ENCODE results near the gene BANK1. TPM values are rescaled to one million over a fixed set of nuclear protein-coding genes. Genes with fewer than 3 reads are reported as not detected.

The BANK1 gene
- total RNA-seq, 1 donor from 2014 or later = 0.14 TPM

GRCh38 chr4:101987623-101988243, 197.2 kb downstream of the BANK1 start:
- H3K9me3 Mint-ChIP-seq = no peaks in the 10 kb centered on the region
- intact Hi-C loops (cut with micrococcal nuclease) = no loop called here

DNA sequence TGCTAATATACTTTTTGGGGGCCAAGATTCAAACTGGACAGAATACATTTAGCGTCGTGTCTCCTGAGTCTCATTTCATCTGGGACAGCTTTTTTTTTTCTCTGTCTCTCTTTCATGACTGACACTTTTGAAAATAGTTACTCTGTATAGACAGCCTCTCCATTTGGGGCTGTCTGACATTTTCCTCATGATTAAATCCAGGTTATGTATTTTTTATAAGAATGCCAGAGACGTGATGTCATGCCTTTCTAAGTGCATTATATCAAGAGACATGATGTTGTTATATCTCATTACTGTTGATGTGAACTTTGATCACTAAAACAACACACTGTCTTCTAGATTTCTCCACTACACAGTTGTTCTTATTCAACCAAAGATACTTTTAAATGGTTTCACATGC, 199.0 kb downstream of the BANK1 start:
- Mint-ChIP-seq H3K27ac (no peak overlapping the region), H3K27me3 (ENCODE audit: low read depth) (peaks cover 4% of the 10 kb centered on the region), H3K4me1 (ENCODE audit: low read depth) (no peaks in the 10 kb centered on the region), H3K4me3 (ENCODE audit: low read depth) (no peak overlapping the region), H3K36me3 (ENCODE audit: low read depth) (no peaks in the 10 kb centered on the region), H3K9me3 (no peaks in the 10 kb centered on the region)
- intact Hi-C loops (cut with micrococcal nuclease) = no loop called here
- no peak for DNase-seq (ENCODE audit: low spot score)

More at GRCh38 chr4:101987623-101988243, 197.2 kb downstream of the BANK1 start:
- Mint-ChIP-seq H3K36me3 (ENCODE audit: low read depth) (no peaks in the 10 kb centered on the region), H3K27me3 (ENCODE audit: low read depth) (peaks cover 5% of the 10 kb centered on the region), H3K4me3 (ENCODE audit: low read depth) (no peak overlapping the region), H3K27ac (no peak overlapping the region), H3K4me1 (ENCODE audit: low read depth) (no peaks in the 10 kb centered on the region)
- DNase-seq (ENCODE audit: low spot score) = no peak

- Mint-ChIP-seq H3K4me3 (ENCODE audit: low read depth) (no peak overlapping the region), H3K9me3 (no peaks in the 10 kb centered on the region), H3K27ac (no peak overlapping the region), H3K4me1 (ENCODE audit: low read depth) (no peaks in the 10 kb centered on the region), H3K27me3 (ENCODE audit: low read depth) (no peaks in the 10 kb centered on the region), H3K36me3 (ENCODE audit: low read depth) (no peaks in the 10 kb centered on the region)
- intact Hi-C loops (cut with micrococcal nuclease) = no loop called here
- no peak for DNase-seq (ENCODE audit: low spot score)
These were observed 201.9 kb downstream of the BANK1 start for GRCh38 chr4:101992446-101992845.

- Mint-ChIP-seq H3K4me3 (ENCODE audit: low read depth) (no peak overlapping the region), H3K36me3 (ENCODE audit: low read depth) (no peaks in the 10 kb centered on the region), H3K27me3 (ENCODE audit: low read depth) (peaks cover 6% of the 10 kb centered on the region), H3K27ac (no peak overlapping the region), H3K4me1 (ENCODE audit: low read depth) (no peaks in the 10 kb centered on the region), H3K9me3 (no peaks in the 10 kb centered on the region)
- intact Hi-C loops (cut with micrococcal nuclease) = no loop called here
- DNase-seq (ENCODE audit: low spot score) = no peak
These were observed 202.7 kb downstream of the BANK1 start for GRCh38 chr4:101993002-101993841.

DNA sequence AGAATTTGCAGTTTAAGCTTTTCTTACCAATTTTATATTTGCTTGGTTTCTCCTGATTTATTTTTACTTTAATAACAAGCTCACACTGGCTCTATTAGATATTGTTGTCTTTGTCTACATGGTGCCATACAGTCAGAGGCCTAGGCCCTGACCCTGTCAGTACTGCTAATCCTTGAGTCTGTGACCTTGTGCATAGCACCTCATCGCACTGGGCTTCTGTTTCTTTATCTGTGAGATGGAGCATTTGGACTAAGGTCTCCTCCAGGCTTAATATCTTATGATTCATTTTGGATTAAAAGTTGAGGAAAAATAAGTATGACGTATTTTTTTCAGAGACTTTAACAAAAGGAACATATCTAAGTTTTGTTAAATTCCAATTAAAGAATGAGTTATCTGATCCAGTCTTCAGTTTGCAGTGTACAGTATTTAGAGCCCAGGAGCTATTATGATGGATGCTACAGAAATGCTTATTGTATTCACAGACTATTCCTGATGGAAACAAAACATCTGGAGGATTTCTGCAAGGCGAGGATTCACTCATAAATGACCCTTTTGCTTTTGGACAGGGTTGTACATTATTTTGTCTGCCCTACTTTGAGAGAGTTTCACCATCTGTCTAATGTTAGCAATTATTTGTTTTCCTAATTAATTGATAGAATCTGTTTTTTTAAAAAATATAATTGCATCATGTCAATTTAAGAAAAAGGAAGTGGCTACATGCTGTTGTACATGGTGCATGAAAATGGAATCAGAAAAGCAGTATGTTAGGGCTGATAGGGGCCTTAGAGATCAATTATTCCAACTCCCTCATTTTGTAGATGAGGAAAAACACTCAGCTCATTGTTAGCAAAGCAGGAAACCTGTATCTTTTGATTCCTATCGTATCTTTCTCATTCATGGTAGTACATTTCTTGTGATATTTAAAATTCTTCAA, 203.6 kb downstream of the BANK1 start:
- Mint-ChIP-seq H3K4me3 (ENCODE audit: low read depth) (no peak overlapping the region), H3K36me3 (ENCODE audit: low read depth) (no peaks in the 10 kb centered on the region), H3K27ac (no peak overlapping the region), H3K27me3 (ENCODE audit: low read depth) (peaks cover 6% of the 10 kb centered on the region), H3K4me1 (ENCODE audit: low read depth) (no peaks in the 10 kb centered on the region), H3K9me3 (no peaks in the 10 kb centered on the region)
- intact Hi-C loops (cut with micrococcal nuclease) = no loop called here
- no peak for DNase-seq (ENCODE audit: low spot score)

GRCh38 chr4:102007959-102008425, 217.5 kb downstream of the BANK1 start:
- Mint-ChIP-seq H3K4me3 (ENCODE audit: low read depth) (no peak overlapping the region), H3K27ac (no peak overlapping the region), H3K27me3 (ENCODE audit: low read depth) (peaks cover 18% of the 10 kb centered on the region), H3K36me3 (ENCODE audit: low read depth) (no peaks in the 10 kb centered on the region), H3K9me3 (no peaks in the 10 kb centered on the region), H3K4me1 (ENCODE audit: low read depth) (peaks cover 14% of the 10 kb centered on the region)
- DNase-seq (ENCODE audit: low spot score) = no peak
- intact Hi-C loops (cut with micrococcal nuclease) = loop anchor here (2.0 to 5.0 kb wide), 4 partner anchors 383 to 1186 kb away; no protein-coding TSS in a partner anchor

- Mint-ChIP-seq H3K27me3 (ENCODE audit: low read depth) (peaks cover 18% of the 10 kb centered on the region), H3K9me3 (no peaks in the 10 kb centered on the region), H3K36me3 (ENCODE audit: low read depth) (no peaks in the 10 kb centered on the region), H3K4me1 (ENCODE audit: low read depth) (peaks cover 14% of the 10 kb centered on the region), H3K27ac (no peak overlapping the region), H3K4me3 (ENCODE audit: low read depth) (no peak overlapping the region)
- no peak for DNase-seq (ENCODE audit: low spot score)
- intact Hi-C loops (cut with micrococcal nuclease) = loop anchor here (2.0 to 5.0 kb wide), 4 partner anchors 382 to 1186 kb away; no protein-coding TSS in a partner anchor
These were observed 218.2 kb downstream of the BANK1 start for GRCh38 chr4:102008711-102009110.

- DNase-seq (ENCODE audit: low spot score) = no peak
- Mint-ChIP-seq H3K27me3 (ENCODE audit: low read depth) (peaks cover 5% of the 10 kb centered on the region), H3K36me3 (ENCODE audit: low read depth) (no peaks in the 10 kb centered on the region), H3K4me1 (ENCODE audit: low read depth) (no peaks in the 10 kb centered on the region), H3K4me3 (ENCODE audit: low read depth) (no peak overlapping the region), H3K27ac (no peak overlapping the region), H3K9me3 (no peaks in the 10 kb centered on the region)
- intact Hi-C loops (cut with micrococcal nuclease) = no loop called here
These were observed 231.8 kb downstream of the BANK1 start for GRCh38 chr4:102022343-102022742.

- Mint-ChIP-seq H3K27ac (no peak overlapping the region), H3K27me3 (ENCODE audit: low read depth) (peaks cover 2% of the 10 kb centered on the region), H3K9me3 (no peaks in the 10 kb centered on the region), H3K4me3 (ENCODE audit: low read depth) (no peak overlapping the region), H3K36me3 (ENCODE audit: low read depth) (no peaks in the 10 kb centered on the region), H3K4me1 (ENCODE audit: low read depth) (no peaks in the 10 kb centered on the region)
- intact Hi-C loops (cut with micrococcal nuclease) = no loop called here
- DNase-seq (ENCODE audit: low spot score) = no peak
These were observed 237.4 kb downstream of the BANK1 start for GRCh38 chr4:102027961-102028360.

- DNase-seq (ENCODE audit: low spot score) = no peak
- H3K27me3 Mint-ChIP-seq (ENCODE audit: low read depth) = no peaks in the 10 kb centered on the region
- H3K4me1 Mint-ChIP-seq (ENCODE audit: low read depth) = no peaks in the 10 kb centered on the region
- no peaks in the 10 kb centered on the region for H3K9me3 Mint-ChIP-seq
- H3K4me3 Mint-ChIP-seq (ENCODE audit: low read depth) = no peak overlapping the region
- intact Hi-C loops (cut with micrococcal nuclease) = no loop called here
- H3K27ac Mint-ChIP-seq = no peak overlapping the region
- no peaks in the 10 kb centered on the region for H3K36me3 Mint-ChIP-seq (ENCODE audit: low read depth)
These were observed 240.9 kb downstream of the BANK1 start for GRCh38 chr4:102031406-102031805.

DNA sequence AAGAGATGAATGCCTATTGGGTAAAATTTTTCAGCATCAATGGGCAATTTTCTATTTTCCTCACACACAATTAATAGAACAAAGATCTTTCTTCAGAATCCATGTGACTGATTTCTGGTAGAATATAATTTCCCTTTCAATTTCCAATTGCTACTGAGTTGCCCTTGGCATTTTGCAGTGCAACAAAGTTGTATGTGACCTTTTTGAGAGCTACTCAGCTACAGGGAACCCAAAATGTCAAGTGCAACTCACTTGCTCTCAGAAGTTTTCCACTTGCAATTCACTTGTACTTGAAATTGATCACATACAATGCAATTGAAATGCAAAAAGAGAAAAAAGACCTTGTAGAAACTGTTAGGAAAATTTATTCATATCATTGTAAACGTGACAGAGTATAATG, 245.5 kb downstream of the BANK1 start:
- no peak for DNase-seq (ENCODE audit: low spot score)
- H3K9me3 Mint-ChIP-seq = no peaks in the 10 kb centered on the region
- intact Hi-C loops (cut with micrococcal nuclease) = no loop called here
- no peak overlapping the region for H3K27ac Mint-ChIP-seq
- no peak overlapping the region for H3K4me3 Mint-ChIP-seq (ENCODE audit: low read depth)
- H3K36me3 Mint-ChIP-seq (ENCODE audit: low read depth) = no peaks in the 10 kb centered on the region
- no peaks in the 10 kb centered on the region for H3K27me3 Mint-ChIP-seq (ENCODE audit: low read depth)
- no peaks in the 10 kb centered on the region for H3K4me1 Mint-ChIP-seq (ENCODE audit: low read depth)

DNA sequence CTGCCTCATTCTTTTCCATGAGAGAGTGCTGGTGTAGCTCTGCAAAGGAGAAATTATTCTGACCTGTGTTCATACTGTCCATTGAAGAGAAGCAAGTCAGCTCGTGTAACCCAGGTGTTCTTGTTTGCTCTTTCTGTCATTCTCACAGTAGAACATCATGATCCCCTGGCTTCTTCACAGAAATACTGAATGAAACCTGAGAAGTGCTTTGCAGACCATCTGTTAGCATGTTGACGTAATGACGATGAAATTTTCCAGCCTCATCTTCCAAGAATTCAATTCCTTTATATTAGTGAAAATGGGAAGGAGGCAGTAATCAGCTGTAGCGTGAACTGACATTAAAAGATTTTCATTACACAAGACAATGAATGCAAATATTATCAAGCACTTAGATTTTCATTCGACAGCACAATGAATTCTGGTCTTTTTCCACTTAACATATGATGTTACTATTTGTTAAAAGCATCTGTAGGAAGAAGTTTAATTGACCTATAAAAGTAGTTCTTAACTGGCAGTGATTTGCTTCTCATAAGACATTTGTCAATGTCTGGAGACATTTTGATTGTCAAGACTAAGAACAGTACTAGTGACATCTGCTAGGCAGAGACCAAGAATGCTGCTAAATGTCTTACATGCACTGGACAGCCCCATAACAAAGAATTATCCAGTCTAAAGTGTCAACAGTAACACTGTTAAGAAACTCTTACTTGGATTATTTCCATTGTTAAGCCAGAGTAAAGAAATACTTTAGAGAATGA, 246.3 kb downstream of the BANK1 start:
- no peaks in the 10 kb centered on the region for H3K36me3 Mint-ChIP-seq (ENCODE audit: low read depth)

More for the DNA sequence above, 246.3 kb downstream of the BANK1 start:
- intact Hi-C loops (cut with micrococcal nuclease) = no loop called here
- no peaks in the 10 kb centered on the region for H3K9me3 Mint-ChIP-seq
- H3K4me3 Mint-ChIP-seq (ENCODE audit: low read depth) = no peak overlapping the region
- H3K27me3 Mint-ChIP-seq (ENCODE audit: low read depth) = no peaks in the 10 kb centered on the region
- no peaks in the 10 kb centered on the region for H3K4me1 Mint-ChIP-seq (ENCODE audit: low read depth)
- no peak overlapping the region for H3K27ac Mint-ChIP-seq
- DNase-seq (ENCODE audit: low spot score) = no peak
